ENCODE data around the gene ADD2.

The ADD2 gene

GRCh38 chr2:70730730-70731129 is 37.3 kb downstream of the ADD2 start:
- no peak for DNase-seq
- in situ Hi-C loops (cut with MboI; ENCODE audit: low pct_unique_long_range_greater_than_20kb, low sequenced_read_pairs) = no loop called here

GRCh38 chr2:70729647-70730046 is 38.4 kb downstream of the ADD2 start:
- in situ Hi-C loops (cut with MboI; ENCODE audit: low pct_unique_long_range_greater_than_20kb, low sequenced_read_pairs) = no loop called here
- no peak for DNase-seq

GRCh38 chr2:70728128-70728527 is 39.9 kb downstream of the ADD2 start:
- DNase-seq = no peak
- in situ Hi-C loops (cut with MboI; ENCODE audit: low pct_unique_long_range_greater_than_20kb, low sequenced_read_pairs) = no loop called here

- DNase-seq = no peak
- in situ Hi-C loops (cut with MboI; ENCODE audit: low pct_unique_long_range_greater_than_20kb, low sequenced_read_pairs) = no loop called here
These were observed 40.9 kb downstream of the ADD2 start for GRCh38 chr2:70726947-70727725.

- in situ Hi-C loops (cut with MboI; ENCODE audit: low pct_unique_long_range_greater_than_20kb, low sequenced_read_pairs) = no loop called here
- no peak for DNase-seq
These were observed 42.5 kb downstream of the ADD2 start for GRCh38 chr2:70725505-70725904.

GRCh38 chr2:70724366-70724765 is 43.6 kb downstream of the ADD2 start:
- in situ Hi-C loops (cut with MboI; ENCODE audit: low pct_unique_long_range_greater_than_20kb, low sequenced_read_pairs) = no loop called here
- DNase-seq = no peak

GRCh38 chr2:70723286-70723885 is 44.6 kb downstream of the ADD2 start:
- in situ Hi-C loops (cut with MboI; ENCODE audit: low pct_unique_long_range_greater_than_20kb, low sequenced_read_pairs) = no loop called here
- no peak for DNase-seq

GRCh38 chr2:70720124-70720523 is 47.9 kb downstream of the ADD2 start:
- no peak for DNase-seq
- in situ Hi-C loops (cut with MboI; ENCODE audit: low pct_unique_long_range_greater_than_20kb, low sequenced_read_pairs) = no loop called here

GRCh38 chr2:70719231-70719630 is 48.8 kb downstream of the ADD2 start:
- in situ Hi-C loops (cut with MboI; ENCODE audit: low pct_unique_long_range_greater_than_20kb, low sequenced_read_pairs) = no loop called here
- DNase-seq = no peak

- DNase-seq = no peak
- in situ Hi-C loops (cut with MboI; ENCODE audit: low pct_unique_long_range_greater_than_20kb, low sequenced_read_pairs) = no loop called here
These were observed 49.3 kb downstream of the ADD2 start for GRCh38 chr2:70718736-70719135.

GRCh38 chr2:70718241-70718640 is 49.8 kb downstream of the ADD2 start:
- no peak for DNase-seq
- in situ Hi-C loops (cut with MboI; ENCODE audit: low pct_unique_long_range_greater_than_20kb, low sequenced_read_pairs) = no loop called here

- in situ Hi-C loops (cut with MboI; ENCODE audit: low pct_unique_long_range_greater_than_20kb, low sequenced_read_pairs) = no loop called here
- DNase-seq = no peak
These were observed 50.5 kb downstream of the ADD2 start for GRCh38 chr2:70717431-70718038.

- DNase-seq = no peak
- in situ Hi-C loops (cut with MboI; ENCODE audit: low pct_unique_long_range_greater_than_20kb, low sequenced_read_pairs) = no loop called here
These were observed 51.0 kb downstream of the ADD2 start for GRCh38 chr2:70716951-70717350.

GRCh38 chr2:70716131-70716743 is 51.8 kb downstream of the ADD2 start:
- in situ Hi-C loops (cut with MboI; ENCODE audit: low pct_unique_long_range_greater_than_20kb, low sequenced_read_pairs) = no loop called here
- no peak for DNase-seq

- in situ Hi-C loops (cut with MboI; ENCODE audit: low pct_unique_long_range_greater_than_20kb, low sequenced_read_pairs) = no loop called here
- DNase-seq = no peak
These were observed 52.7 kb downstream of the ADD2 start for GRCh38 chr2:70715071-70715985.

- in situ Hi-C loops (cut with MboI; ENCODE audit: low pct_unique_long_range_greater_than_20kb, low sequenced_read_pairs) = no loop called here
- no peak for DNase-seq
These were observed 53.7 kb downstream of the ADD2 start for GRCh38 chr2:70714141-70714905.

GRCh38 chr2:70712916-70713315 is 55.1 kb downstream of the ADD2 start:
- in situ Hi-C loops (cut with MboI; ENCODE audit: low pct_unique_long_range_greater_than_20kb, low sequenced_read_pairs) = no loop called here
- DNase-seq = no peak

GRCh38 chr2:70711191-70711590 is 56.8 kb downstream of the ADD2 start:
- DNase-seq = no peak
- in situ Hi-C loops (cut with MboI; ENCODE audit: low pct_unique_long_range_greater_than_20kb, low sequenced_read_pairs) = no loop called here

All from KBM-7 (cell line).